GM21737 (cell line): Measurements from ENCODE around the gene RGS12.
A peak's percentile ranks its signal among the peaks of the same experiment; 100 is the strongest.

Experiments
- ATAC-seq: cut with Tn5 transposase; IDR thresholded peaks from one replicate; pipeline ENCODE4 v1.9.1; 2021; ENCODE audit warnings: mild to moderate bottlenecking, moderate library complexity; ENCODE audit not compliant: unreplicated experiment

The RGS12 gene, protein sequence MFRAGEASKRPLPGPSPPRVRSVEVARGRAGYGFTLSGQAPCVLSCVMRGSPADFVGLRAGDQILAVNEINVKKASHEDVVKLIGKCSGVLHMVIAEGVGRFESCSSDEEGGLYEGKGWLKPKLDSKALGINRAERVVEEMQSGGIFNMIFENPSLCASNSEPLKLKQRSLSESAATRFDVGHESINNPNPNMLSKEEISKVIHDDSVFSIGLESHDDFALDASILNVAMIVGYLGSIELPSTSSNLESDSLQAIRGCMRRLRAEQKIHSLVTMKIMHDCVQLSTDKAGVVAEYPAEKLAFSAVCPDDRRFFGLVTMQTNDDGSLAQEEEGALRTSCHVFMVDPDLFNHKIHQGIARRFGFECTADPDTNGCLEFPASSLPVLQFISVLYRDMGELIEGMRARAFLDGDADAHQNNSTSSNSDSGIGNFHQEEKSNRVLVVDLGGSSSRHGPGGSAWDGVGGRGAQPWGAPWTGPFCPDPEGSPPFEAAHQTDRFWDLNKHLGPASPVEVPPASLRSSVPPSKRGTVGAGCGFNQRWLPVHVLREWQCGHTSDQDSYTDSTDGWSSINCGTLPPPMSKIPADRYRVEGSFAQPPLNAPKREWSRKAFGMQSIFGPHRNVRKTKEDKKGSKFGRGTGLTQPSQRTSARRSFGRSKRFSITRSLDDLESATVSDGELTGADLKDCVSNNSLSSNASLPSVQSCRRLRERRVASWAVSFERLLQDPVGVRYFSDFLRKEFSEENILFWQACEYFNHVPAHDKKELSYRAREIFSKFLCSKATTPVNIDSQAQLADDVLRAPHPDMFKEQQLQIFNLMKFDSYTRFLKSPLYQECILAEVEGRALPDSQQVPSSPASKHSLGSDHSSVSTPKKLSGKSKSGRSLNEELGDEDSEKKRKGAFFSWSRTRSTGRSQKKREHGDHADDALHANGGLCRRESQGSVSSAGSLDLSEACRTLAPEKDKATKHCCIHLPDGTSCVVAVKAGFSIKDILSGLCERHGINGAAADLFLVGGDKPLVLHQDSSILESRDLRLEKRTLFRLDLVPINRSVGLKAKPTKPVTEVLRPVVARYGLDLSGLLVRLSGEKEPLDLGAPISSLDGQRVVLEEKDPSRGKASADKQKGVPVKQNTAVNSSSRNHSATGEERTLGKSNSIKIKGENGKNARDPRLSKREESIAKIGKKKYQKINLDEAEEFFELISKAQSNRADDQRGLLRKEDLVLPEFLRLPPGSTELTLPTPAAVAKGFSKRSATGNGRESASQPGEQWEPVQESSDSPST (N-terminal part only)

DNA sequence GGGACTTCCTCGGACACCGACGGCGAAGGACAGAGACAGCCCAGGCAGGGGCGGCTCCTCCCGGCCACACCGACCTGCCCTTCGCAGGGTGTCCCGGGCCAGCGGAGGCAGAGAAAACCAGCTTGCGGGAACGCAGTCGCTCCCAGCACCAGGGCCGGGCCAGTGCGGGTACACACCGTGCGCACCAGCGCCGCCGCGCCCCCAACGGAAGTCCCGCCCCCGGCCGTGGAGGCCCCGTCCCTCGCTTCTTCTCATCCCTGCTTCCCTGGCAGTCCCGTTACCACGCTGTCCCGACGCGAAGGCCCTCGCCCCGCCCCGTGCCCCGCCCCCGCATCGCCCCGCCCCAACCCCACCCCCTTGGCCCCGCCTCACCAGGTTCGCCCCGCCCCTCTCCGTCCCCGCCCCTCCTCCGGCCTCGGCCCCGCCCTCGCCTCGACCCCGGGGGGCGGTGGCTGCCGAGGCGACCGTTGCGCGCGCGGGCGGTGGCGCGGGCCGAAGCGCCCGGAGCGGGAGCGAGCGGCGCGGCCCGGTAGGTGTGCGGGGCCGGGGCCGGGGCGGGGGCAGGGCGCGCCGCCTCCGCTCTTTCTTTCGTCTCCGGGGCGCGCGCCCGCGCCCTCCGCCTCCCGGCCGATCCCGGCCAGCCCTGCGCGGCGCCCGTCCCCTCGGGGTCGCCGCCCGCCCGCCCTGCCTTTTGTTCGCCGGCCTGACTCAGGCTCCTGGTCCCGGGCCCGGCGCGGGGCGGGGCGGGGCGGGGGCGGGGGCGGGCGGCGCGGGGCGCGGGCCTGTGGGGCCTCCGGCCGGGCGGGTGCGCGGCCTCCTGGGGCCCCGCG, at the start of gene RGS12:
TSS of gene RGS12 (plus strand) at position 451 of the 830 bp plus-strand sequence. CDS start 23,150 bp downstream, outside the sequence.
- peak; percentile 73 for ATAC-seq

DNA sequence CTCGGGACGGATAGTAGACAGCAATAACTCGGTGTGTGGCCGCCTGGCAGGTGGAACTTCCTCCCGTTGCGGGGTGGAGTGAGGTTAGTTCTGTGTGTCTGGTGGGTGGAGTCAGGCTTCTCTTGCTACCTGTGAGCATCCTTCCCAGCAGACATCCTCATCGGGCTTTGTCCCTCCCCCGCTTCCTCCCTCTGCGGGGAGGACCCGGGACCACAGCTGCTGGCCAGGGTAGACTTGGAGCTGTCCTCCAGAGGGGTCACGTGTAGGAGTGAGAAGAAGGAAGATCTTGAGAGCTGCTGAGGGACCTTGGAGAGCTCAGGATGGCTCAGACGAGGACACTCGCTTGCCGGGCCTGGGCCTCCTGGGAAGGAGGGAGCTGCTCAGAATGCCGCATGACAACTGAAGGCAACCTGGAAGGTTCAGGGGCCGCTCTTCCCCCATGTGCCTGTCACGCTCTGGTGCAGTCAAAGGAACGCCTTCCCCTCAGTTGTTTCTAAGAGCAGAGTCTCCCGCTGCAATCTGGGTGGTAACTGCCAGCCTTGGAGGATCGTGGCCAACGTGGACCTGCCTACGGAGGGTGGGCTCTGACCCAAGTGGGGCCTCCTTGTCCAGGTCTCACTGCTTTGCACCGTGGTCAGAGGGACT, 49.6 kb upstream of the RGS12 start:
- no peak for ATAC-seq

DNA sequence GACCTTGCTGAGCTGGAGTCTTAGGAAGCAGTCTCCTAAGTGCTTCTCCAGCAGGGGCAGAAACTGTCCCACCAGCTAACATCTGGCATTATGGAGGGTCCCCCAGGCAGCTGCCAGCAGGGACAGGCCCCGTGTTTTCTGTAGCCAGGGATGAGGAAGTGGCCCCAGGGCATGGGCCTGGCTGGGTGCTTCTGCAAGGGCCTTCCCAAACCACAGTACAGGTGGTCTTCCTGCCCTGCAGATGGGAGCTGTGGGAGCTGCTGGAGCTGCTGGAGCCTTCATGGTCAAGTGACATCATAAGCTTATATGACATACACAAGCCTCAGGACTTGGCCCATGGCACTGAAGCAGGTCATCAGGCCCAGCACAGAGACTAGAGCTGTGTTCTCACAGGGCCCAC, 48.8 kb upstream of the RGS12 start:
- no peak for ATAC-seq

DNA sequence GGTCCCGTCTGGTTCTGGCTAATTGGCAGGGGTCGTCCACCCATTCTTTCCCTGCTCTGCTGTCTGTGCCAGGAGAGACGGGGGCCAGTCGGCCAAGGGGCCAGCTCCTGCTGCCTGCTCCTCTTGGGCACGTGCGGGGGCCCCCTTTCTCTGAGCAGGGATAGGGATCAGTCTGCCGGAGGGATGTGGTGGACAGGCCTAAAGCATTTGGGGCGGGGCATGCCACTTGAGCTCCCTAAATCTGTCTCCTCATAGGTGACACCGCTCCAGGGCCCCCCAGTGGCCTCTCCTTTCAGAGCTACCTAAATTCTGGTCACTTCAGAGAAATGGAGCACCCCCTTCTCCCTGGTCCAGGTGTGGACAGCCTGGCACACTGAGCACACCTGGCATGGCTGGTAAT, 48.1 kb upstream of the RGS12 start:
- ATAC-seq = no peak

DNA sequence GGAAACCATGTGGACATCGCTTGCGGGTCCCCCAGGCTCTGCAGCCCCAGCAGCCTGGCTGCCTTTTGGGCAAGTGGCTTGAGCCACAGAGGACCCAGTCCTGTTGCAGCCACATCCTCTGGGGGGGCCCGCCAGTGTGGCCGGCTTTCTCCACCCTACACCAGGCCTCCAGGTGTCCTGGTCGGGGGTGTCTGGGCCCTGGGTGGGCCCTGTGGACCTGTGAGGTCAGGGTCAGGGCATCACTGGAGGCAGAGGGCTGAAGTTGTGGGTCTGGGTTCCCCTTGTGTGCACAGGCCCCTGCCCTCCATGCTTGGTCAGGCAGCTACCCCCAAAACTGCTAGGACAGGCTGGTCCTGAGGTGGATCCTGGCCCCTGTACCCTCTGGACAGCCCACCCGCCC, 47.1 kb upstream of the RGS12 start:
- ATAC-seq = no peak

DNA sequence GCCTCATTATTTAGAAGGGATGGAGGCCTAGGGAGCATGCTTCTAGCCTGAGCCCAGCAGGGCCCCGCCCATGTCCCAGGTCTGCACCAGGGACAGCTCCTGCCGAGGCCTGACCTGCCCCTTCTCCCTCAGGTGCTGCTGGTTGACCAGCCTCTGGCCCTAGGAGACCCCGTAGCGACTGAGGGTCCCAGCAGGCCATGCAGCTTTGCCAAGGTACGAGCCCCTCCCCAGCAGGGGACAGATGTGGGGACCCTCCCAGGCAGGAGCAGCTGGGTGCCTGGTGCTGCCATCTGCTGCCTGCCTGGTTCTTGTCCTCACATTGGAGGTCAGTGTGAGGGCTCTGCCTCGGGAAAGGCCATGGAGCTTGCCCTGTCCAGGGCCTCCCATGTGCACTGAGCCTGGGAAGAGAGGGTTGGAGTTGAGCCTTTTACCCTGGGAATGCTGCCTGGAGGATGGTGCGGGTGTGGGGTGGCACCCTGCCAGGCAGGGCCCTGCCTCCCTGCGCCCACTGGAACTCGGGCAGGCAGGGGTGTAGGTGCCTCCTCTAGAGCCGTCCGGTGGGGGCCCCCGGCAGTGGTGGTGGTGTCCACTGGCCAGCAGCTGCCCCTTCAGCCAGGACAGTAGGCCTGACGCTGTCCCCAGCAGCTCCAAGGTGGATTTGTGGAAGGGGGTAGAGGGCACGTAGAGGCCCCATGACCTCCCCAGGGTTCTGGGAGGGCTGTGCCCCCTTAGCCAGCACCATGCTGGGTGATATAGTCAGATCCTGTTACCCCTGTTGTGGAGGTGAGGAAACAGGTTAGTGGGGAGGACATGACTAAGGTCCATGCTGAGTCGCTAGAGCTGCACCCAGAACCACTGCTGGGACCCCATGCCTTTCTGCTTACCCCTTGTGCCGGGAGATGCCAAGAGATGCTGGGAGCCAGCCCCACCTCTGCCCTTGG, 46.1 kb upstream of the RGS12 start:
- ATAC-seq = no peak

DNA sequence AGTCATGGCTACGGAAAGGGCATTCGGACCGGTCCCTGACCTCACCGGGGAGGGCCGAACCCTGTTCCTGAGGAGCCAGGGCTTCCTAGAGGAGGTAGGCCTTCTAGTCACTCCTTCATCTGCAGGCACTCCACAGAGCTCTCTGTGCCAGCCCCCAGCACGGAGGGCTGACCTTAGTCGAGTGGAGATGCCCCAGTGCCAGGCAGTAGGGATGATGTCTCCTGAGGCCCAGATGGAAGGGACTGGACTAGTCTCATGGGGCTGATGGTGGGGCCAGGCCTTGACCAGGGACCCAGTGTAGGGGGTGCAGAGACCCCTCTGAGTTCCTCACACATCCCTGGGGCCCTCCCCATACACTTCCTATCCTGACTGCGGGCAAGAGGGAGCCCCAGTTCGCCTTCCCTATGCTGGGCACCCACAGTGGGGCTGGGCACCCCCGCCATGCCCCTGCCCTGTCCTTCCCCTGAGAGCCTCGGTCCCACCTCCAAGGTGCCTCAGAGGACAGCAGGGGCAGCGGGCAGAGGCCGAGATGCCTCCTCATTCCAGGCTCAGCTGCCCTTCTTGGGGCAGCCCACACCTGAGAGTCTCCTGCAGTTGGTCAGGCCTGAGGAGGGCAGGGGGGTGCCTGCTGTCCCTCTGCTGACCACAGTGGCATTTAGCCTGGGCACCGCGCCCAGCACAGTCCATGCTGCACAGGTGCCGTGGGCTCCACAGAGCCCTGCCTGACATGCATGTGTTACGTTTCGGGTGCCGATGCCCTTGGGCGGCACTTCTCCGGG, 45.2 kb upstream of the RGS12 start:
- no peak for ATAC-seq

DNA sequence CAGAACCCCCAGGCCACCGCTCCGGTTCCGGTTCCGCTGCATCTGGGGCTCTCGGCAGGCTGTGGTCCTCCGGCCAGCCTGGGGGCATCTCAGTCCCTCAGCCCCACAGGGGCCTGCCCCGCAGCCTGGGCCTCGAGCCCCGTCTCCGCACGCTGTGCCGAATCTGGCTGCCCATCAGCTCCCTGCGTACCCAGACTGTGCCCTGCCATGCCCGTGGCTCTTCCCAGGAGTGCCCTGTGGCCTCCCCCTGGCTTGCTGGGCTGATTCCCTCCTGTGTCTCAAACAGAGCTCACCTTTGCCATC, 44.7 kb upstream of the RGS12 start:
- no peak for ATAC-seq

DNA sequence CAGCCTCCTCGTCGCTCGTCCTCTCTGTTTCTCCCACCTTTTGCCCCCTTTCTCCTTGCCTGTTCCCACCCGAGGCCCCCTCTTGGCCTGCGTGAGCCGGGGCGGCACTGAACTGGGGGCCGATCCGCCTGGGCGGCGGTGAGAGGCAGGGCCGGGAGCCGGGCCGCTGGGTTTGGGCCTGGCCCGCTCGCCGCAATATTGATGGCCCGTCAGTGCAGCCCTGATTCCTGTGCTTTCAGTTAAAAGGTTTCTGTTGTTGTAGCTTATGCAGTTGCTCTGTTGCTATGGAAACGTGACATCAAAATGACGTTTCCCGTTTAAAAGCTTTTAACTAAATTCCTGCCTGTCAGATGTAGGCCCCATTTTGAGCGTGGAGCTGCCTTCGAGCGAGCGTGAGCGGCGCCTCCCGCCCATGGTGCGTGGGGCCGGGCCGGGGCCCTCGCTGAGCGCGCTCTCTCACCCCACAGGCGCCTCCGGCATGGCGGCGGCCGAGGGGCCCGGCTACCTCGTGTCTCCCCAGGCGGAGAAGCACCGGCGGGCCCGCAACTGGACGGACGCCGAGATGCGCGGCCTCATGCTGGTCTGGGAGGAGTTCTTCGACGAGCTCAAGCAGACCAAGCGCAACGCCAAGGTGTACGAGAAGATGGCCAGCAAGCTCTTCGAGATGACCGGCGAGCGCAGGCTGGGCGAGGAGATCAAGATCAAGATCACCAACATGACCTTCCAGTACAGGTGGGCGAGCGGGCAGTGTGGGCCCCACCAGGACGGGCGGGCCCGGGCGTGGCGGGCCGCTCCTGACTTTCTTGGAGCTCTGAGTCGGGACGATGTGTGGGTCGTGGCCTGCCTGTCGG, 43.8 kb upstream of the RGS12 start, which contains the start of gene MSANTD1:
TSS of gene MSANTD1 (plus strand) at position 349 of the 851 bp plus-strand sequence. CDS start at position 413, 64 bp downstream.
- ATAC-seq = no peak

DNA sequence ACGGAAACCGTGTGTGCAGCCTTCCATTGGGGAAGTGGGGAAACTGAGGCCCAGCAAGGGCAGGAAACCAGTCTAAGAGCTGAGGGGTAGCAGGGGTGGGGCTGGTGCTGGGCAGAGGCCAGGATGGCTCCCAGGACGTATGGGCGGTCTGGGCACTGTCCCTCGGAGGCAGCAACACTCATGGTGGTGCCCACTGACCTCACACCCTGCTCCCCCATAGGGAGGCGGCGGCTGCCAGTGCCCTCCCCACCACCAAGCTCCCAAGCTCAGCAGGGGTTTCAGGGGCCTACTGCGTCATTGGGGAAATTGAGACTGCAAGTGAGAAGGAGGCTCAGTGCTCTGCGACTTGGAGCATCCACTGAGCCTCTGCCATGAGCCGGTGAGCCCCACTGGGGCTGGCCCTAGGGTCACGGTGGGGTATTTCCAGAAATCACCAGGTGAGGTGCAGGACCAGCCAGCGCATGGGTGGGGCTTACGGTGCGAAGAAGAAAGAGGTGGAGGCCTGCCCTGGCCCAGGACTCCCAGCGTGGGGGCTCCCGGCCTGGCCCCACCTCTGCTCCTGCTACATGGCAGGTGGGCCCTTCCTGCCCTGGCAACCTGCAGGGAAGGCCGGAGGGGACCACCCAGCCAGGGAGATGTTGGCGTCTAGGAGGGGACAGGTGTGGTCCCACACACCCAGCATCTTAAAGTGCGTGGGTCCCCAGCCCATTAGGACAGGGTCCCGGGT, 42.9 kb upstream of the RGS12 start:
- no peak for ATAC-seq

DNA sequence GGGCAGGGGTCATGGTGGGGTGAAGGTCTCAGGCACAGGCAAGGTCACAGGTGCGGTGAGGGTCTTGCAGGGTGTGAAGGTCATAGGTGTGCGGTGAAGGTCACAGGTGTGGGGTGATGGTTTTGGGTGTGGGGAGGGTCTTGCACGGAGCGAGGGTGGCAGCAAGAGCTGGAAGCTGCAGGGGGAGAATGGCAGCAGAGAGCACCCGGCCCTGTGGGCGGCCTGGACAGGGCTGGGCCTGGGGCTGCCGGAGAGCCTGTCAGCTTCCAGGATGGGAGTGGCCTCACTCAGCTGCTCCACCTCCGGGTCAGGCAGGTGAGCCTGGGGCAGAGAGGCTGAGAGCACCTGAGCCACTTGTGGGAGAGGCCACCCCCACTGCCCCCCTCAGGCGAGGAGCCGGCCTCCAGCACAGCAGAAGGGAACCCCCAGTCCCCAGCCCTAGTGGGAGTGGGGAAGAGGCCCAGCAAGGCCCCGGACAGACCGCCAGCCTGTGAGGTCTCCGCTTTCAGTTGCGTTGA, 42.3 kb upstream of the RGS12 start:
- ATAC-seq = no peak

DNA sequence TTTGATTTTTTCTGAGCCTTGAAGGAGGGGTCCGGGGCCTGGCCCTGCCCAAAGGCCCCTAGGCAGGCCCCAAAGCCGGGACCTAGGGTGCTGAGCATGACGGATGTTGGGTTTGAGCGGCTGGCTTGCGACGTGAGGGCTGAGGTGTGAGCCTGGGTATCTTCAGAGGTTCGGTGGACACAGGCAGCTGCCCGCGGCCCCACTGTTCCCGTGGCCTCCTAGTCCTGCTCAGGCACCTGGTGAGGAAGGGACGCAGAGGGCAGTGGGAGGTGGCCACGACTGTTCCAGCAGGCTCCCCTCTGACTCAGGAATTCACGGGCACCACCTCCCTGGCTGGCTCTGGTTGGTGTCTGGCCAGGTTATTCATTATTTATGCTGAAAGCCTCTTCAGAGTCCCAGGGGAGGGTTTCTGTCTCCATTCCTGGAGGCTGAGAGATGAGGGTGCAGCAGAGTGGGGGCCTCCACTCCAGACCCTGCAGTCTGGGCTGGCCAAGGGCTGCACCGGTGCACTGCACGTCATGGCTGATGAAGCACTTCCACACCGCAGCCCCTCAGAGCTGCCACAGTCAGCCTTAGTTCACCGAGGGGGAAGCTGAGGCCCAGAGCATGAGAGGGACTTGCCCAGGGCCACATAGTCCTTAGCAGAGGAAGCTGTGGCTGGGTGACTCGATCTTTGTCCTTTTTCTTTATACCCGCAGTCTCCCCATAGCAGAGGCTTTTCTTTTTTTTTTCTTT, 41.7 kb upstream of the RGS12 start:
- no peak for ATAC-seq

DNA sequence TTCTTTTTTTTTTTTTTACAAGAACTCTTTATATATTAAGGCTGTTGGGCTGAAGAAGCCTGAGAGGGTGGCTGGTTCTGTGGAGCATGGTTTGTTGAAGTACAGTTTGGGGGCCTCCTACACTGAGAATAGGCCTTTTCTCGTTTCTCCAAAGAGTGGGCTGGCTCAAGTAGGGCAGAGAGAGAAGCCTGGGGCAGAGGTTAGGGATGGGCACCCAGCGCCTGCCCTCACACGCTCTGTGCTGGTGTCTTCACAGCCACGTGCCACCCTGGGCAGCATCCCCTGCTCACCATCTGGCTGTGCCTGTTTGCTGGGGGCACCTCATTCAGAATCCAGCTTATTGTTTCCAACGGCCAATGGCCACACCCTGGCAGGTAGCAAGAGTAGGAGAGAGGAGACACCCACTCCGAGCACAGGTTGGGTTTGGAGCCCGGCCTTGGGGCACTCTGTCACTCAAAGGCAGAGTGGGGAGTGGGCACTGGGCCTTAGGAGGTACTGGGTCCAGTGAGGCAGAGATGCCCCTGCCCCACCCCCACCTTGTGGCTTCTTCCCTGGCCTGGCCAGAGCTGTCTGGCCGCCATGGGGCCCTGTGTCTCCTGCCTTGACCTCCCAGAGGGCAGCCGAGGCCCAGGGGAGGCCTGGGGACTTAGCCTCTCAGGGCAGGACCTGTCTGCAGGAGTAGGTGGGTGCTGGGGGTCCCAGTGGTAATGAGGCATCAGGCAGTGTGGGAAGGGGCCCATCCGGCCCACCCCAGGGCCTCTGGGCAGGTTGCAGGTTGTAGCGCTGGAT, 40.9 kb upstream of the RGS12 start:
- no peak for ATAC-seq

DNA sequence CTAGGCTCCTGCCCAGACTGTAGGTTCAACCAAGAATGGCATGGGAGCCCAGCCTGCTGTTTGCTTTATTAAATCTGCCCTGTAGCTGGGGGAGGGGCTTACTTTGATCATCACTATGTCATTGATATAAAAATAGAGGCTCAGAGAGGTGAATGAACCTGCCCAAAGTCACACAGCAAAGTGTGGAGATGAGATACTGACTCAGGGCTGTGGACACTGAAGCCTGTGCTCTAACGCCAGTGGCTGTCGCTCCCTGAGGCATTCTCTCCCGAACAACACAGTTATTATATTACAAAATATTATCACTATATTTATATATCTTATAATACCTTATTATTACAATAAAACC, 40.4 kb upstream of the RGS12 start:
- ATAC-seq = no peak
